ENCODE data around the gene PTPRN. TPM values are rescaled to one million over a fixed set of nuclear protein-coding genes. Genes with fewer than 3 reads are reported as not detected.

PTPRN gene
- polyA plus RNA-seq, 5 donors = 0.30 to 1.2 (median 0.69) TPM

DNA sequence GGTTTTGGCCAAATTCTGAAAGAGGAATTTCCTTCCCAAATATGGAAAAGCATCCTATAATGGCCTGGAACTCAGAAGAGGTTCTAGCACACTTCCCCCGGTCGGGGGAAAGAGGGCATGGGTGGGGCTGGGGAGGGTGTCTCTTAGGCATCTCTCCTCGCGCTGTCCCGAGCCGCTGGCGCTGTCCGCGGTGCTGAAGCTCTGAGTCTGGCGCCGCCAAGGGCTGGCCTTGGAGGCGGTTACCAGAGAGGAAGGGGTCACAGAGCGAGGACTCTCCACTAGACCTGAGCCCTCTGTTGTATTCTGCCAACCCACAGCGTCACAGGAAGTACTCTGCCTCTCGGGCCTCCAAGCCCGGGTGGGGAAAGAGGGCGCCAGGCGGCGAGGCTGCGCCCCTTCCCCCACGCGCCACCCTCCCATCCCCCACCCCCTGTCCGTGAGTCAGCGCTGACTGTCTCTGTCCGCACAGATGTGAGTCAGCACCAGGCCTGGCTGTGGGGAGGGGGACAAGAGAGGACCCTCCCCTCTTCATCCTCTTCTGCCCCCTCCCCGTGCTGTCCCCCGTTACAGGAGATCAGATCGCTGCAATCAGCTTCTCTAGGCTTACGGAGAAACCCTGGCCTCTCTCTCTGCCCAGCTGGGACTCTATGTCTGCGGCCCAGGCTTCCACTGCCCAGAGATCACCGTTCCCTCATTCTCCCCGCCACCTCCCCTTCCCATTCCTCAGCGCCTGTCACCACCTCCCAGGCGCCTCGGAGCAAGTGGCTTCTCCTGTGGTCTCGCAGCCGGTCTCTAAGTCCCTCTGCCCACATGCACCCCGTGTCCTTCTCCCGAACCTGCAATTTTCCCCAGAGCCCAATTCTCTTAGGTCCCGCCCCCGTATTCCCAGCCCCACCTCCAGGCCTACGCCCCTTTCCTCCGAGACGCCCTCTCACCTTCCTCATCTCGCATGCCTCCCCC lies 779 bp downstream of the PTPRN start:
- peak; percentile 46 to 56 for DNase-seq

DNA sequence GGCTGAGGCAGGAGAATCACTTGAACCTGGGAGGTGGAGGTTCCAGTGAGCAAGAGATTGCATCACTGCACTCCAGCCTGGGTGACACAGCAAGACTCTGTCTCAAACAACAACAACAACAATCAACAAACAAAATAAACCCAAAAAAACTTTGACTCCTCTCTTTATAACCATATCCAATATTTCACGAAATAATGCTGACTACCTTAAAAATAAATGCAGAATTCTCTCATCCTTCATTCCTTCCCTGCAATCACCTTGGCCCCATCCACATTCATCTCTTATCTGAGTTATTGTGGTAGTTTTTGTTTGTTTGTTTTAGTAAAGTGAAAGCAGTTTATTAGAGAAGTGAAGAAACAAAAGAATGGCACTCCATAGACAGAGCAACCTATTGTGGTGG lies 3.2 kb downstream of the PTPRN start:
- no peak for DNase-seq

DNA sequence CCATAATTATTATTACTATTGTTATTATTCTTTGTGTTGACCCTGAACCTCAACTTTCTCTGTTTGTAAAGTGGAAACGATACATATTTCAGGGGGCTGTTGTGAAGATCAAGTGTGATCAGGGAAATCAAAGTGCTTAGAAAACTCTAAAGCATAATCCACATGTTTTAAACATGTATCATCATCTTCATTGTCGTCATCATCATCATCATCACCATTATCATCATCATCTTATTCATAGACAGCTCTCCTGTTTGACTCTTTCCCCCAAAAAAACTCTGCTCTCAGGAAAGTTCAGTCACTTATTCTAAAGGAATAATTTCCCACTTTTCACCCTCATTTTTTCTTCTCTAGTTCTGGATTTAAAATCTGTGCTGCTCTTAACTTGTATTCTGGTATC lies 5.0 kb downstream of the PTPRN start:
- no peak for DNase-seq

DNA sequence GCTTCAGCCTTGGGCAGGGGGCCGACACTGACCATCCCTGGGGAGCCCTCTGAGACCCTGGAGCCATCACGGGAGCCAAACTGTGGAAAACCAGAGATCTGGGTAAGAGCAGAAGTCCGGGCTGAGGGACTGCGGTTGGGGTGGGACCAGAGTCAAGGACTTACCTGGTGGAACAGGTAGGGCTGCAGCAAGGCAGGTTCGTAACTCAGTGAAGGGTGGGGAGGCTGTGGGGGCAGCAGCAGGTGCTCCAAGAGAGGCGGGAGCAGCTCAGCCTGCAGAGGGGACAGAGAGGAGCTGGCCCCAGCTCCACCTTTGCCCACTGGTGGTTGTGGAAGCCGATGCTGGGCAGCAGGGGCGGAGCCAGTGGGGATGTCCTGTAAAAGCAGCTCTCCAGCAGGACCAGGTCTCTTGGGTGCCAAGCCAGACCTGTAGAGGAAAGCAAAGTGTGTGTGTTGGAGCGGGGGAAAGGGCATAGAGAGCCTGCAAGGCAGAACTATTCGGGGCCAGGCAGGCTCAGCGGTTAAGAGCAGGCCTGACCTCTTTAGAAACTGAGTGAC lies 6.7 kb downstream of the PTPRN start:
- DNase-seq = no peak

DNA sequence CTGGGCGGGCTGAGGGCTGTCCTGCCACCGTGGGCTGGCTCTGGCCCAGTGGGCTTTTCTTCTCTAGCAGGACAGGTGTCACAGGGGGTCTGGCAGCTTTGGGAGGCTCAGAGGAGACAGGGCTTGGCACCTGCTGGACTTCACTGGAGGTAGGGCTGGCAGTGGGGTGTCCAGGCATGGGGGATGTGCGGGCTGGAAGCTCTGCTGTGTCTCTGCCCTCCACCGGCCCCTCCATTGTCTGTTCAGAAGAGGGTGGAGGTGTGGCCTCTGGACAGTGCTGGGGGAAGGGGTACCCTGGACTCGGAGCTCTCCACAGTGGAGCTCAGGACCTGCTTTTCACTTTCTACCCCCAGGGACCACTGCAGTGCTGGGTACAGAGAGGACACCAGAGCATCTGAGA lies 9.2 kb downstream of the PTPRN start:
- no peak for DNase-seq

DNA sequence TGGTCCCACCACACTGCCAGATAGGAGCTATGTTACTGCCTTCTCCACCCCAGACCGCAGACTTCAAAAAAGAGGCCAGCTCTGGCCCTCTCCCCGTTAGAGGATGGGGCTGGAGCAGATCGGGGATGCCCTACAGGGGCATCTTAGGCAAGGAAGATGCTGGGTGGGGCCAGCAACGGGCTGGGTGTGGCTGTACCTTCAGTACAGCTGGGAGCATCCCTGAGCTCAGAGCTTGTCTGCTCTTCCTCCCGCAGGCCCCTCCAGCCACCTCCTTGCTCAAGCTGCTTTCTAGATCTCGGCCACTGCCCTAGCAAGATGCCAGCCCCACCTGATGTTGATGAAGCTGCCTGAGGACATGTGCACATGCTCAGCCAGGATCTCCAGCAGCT lies 9.8 kb downstream of the PTPRN start:
- no peak for DNase-seq

DNA sequence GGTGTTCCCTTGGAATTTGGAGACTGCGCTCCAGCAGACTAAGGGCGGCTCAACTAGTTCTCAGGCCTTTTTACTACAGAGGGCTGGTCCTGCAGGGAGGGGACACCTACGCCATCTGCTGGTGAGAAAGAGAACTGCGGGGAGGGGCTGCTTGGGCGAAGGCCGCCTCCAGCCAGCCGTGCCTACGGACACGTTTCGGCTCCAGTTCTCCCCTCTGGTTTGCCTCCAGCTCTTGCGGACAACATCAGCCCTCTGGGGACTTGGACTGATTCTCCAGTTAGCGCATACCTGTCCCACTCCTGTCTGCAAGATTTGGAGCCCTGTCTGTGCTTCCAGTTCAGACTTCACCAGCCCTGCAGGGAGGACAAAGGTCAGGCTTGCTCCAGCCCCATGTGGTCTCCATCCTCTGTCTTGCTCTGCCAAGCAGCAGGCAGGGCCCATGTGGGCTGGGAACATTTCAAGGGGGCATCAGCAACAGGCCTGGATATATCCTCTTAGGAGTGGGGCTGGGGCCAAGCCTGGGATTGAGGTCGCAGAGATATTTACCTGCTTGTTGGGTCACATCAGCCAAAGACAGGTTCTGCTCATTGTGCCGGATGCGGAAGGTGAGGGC lies 10.3 kb downstream of the PTPRN start:
- DNase-seq = peak; percentile 64 to 78

DNA sequence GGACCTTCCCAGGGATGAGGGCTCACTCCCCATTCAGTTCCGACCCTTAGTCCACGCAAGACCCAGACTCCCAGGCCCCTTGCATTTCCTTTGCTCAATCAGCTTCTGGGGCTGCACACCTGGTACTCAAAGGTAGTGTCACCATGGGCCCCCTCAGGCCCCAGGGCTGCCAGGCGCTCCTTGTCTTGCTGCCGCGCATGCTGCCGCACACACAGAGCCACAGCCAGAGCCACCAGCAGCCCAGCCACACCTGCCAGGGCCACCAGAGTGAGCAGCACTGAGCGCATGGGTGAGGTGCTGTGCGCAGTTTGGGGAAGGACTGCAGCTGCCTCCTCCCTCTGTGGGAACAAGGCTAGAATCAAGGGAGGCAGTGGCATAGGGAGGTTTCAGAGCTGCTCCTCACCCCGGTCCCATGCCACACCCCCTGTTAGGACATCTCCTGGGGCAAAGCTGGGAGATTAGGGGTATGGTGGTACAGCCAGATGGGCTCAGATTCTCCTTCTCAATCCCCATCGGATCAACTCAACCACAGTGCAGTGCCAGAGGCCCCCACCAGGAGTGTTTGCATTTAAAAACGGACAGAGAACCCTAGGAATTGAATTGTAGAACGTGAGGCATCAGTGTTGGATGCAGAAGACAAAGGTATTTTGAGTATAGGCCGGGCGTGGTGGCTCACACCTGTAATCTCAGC lies 11.3 kb downstream of the PTPRN start:
- no peak for DNase-seq

DNA sequence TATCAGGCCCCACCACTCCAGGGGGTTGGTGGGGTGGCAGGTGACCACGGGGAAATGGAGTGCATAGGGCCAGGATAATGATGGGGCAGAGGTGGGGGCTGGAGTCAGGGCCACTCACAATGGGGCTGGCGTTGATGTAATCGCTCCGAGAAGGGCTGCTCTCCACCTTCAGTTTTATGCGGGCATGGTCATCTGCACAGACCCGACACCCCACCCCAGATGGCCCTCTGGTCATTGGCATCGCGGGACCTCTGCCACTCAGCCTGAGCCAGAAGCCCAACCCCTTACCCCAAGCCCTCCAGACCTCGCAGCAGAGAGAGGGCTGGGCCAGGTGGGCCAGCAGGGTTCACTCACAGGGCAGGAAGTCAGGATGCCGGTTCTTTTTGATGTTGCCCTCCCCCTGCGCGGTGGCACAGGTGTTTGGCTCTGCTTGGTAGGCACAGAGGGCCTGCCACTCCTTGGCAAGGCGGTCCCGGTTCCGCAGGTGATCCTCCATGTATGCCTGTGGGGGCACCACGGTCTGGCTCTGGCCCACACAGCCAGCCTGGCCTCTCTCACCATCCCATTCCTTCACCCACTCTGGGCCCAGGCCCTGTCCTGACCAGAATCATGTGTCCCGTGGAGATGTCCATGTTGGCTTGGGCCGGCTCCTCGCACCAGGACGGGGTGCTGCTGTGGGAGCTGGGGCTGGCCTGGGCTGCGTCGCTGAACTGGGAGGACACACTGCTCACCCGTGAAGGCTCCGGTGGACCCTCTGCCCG lies 12.4 kb downstream of the PTPRN start:
- DNase-seq = no peak

DNA sequence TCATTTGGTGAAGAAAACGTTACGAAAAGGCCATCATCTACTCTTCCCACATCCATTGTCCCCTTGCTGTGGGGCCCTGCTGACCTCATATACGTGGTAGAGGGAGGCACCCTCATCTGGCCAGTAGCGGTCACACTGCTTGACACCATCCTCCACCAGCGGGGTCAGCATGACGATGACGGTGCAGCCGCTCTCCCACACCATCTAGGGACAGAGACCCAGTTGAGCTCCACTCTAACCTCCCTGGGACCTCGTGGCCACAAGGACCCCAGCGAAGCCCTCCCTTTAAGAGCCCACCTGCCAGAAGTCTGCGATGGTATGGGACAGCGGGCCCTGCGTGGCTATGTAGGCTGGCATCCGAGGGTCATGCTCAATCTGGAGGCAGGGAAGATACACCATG lies 13.1 kb downstream of the PTPRN start:
- DNase-seq = no peak

DNA sequence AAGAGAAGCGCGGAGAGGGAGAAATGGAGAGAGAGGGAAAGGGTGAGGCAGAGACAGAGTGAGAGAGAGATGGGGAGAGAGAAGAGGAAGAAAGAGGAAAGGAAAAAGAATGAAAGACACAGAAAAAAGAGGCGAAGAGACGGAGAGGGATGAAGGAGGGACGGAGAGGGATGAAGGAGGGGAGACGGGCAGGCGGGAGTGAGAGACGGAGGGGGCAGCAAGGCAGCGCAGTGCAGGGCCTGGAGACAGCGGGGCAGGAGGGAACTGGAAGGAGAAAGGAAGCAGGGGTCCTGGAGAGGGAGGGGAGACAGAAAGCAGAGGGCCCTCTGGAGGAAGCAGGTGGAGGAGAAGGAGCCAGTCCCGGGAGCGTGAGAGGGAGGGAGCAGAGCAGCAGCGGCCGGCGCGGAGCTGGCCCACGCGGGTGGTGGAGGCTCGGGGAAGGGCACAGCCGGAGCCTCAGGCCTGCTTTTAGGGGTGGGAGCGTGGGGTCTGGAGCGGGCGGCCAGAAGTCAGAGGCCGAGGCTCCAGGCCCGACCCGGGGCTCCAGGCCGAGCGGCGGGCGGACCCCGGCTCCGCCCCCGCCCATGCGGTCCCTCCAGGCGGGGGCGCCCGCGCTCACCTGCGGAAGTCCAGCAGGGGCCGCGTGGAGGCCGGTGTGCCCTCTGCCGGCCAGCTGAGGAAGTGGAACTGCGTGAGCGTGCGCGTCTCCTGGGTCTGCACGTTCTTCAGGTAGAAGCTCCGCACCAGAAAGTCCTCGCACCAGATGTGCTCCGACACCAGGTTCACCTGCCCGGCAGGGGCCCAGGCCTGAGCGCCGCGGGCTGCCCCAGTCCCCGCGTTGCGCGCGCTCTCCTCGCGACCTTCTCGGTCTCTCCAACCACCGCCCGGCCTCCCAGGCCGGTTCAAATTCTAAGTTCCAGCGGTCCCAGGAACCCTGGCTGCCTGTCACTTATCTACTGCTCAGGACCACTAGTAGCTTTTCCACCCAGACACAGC lies 14.5 kb downstream of the PTPRN start:
- peak; percentile 83 to 86 for DNase-seq

DNA sequence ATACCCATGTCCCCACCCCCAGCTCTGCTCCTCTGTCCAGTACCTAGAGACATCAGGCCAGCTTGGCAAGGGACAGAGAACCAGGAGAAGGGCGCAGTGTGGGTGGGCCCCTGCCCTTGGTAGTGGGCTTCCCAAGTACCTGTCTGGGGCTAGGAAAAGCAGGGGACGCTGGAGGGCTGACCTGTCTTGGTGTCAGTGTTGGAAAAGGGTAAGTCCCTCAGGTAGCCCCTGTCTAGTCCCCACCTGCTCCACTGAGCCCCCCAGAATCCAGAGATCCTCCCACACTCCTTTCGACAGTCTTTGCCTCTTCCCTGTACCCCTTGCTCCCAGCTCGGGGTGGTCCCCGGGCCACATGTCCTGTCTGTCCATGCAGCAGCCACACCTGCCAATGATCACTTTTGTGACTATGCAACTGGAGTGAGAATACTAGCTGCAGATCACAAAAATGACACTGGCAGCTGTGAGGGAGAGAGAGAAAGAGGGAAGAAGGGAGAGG lies 15.4 kb downstream of the PTPRN start:
- DNase-seq = no peak

DNA sequence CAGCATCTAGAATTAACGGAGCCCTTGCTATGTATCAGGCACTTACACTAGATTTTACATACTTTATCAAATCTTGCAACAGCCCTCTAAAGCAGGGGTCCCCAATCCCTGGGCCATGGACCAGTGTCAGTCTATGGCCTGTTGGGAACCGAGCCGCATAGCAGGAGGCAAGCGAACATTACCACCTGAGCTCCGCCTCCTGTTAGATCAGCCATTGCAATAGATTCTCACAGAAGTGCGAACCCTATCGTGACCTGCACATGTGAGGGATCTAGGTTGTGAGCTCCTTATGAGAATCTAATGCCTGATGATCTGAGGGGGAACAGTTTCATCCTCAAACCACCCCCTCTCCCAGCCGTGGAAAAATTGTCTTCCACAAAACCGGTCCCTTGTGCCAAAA lies 16.6 kb downstream of the PTPRN start:
- no peak for DNase-seq

DNA sequence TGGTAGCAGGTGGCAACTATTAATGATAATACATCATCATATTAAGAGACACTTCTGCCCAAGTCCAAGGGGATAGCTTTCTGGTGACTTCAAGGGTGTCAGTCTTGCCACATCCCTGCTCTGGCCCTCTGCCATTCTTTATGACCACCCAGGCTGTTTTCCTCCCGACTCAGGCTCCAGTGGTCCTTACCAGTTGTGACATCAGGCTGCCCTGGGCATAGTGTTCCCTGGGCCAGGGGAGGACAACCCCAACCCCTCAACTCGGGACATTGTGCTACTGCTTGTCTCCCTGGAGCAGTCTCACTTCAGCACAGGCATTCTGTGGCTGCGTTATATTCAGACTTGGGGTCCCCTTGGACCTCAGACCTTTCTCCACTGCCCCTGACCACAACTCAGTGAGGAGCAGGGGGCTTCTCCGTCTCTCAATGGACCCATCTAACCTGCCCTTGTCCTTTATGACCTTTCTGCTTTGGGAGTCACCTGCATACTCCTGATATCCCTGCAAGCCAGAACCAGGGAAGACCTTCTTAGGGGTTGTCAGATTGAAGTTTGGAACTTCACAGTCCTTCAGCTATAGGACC lies 17.2 kb downstream of the PTPRN start:
- DNase-seq = no peak

DNA sequence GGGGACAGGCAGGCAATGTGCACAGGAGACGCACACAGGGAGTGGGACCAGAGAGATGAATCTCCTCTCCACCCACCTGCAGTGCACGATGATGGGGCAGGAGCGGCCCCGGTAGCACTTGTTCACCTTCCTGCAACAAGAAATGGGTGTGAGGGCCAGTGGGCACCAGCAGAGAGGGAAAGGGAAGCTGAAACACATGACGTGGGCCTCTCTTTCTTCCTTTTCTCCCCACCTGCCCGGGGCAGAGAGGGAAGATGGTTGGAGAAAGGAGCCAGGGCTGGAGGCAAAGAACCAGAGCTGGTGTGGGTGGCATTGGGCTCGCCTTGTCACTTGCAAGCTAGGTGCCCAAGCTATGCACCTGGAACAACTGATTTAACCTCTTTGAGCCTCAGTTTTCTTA lies 17.8 kb downstream of the PTPRN start:
- no peak for DNase-seq

DNA sequence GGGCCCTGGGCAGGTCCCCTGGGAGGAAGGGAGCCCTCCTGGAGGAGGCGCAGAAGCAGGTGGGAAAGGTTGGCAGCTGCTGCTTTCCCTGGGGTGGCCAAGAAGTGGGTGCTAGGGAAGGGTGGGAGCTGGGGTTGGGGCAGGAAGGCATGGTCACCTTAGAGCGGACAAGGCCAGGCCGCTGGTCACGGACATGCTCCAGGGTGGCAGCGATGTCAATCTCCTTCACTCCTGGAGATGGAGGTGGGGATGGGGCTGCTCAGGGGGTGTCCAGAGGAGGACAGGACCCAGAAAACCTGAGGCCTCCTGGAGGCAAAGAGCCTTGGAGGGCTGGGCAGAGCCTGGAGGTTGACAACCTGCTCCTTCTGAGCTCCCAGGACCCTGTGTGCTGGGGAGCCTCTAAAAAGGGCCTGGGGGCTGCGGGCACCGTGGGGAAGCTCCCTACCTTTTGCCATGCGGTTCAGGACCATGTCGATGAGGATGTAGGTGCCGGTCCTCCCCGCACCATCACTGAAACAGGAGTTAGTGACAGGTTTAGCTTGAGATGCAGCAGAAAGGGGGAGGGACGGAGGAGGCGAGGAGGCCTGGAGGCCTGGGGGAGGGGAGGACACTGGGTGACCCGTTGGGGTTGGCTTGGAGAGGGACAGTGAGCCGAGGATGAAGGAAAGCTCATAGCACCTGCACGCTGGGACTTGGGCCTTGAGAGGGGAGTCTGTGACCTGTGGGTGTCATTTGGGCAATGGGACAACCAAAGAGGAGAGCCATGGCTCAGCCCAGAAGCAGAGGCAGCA lies 18.6 kb downstream of the PTPRN start:
- DNase-seq = no peak

DNA sequence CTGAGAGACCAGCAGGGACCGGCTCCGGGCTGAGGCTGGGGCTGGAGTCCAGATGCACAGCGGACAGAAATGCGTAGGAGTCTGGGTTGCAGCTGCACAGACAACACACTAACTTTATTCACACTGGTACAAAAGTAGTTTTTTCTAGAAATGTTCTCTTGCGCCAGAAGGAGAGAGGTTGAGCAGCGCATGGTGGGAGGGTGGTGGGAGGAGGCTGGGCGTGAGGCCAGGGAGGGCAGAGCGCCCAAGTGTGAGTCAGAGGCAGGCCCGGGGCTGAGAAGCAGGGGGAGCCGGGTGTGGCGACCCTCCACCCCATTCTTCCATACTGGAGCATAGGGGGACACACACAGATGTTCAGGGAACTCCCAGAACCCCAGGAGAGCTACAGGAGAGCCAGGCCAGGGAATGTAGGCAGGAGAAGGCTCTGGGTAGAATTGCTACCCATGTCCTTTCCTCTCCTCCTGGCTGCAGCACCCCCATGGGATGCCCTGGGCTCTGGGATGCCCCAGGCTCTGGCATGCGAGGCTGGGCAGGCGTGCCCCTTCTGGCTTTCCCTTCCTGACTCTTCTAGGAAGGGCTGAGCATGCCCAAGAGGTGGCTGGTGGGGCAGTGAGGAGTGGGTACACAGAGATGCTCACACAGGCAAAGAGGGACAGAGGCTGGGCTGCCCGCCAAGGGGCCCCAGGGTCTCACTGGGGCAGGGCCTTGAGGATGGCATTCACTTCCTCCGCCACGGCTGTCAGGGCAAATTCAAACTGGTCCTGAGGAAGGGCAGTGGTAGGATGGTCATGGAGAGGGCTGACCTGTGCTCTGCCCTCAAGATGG lies 19.5 kb downstream of the PTPRN start:
- peak; percentile 70 to 76 for DNase-seq

DNA sequence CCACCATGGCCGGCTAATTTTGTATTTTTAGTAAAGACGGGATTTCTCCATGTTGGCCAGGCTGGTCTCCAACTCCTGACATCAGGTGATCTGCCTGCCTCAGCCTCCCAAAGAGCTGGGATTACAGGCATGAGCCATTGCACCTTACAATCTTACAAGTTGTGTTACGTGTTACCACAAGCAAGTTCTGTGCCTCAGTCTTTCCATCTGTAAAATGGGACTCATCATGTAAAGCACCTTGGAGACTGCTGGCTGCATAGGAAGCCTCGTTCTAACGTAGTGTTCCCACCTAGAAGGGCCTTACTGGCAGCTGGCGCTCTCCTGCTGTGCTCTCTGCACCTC lies 20.0 kb downstream of the PTPRN start:
- no peak for DNase-seq
